AG08396 (cell line): Measurements from ENCODE around the gene ROGDI.
"Not testable (repeated sequence)": the region's sequence is repeated elsewhere in the genome, so short reads cannot be mapped to it uniquely, and the experiment has no call there.

Source experiments
- DNase-seq: peaks from one replicate; pipeline ENCODE4 v3.0.0; 2012; ENCODE audit warnings: low spot score, mixed read lengths

The ROGDI gene

GRCh38 chr16:4790871-4791270, 11.6 kb downstream of the ROGDI start:
- DNase-seq = no peak

- DNase-seq = no peak
Measured at GRCh38 chr16:4790261-4790660, 12.2 kb downstream of the ROGDI start.

GRCh38 chr16:4788910-4789309, 13.5 kb downstream of the ROGDI start:
- no peak for DNase-seq

- DNase-seq = no peak
Measured at GRCh38 chr16:4788489-4788889, 13.9 kb downstream of the ROGDI start.

GRCh38 chr16:4787627-4788482, 14.6 kb downstream of the ROGDI start, which contains the start of gene SEPTIN12:
SEPTIN12 (minus strand) TSS chr16:4788345; CDS start chr16:4787645, 700 bp downstream.
- no peak for DNase-seq

- no peak for DNase-seq
Measured at GRCh38 chr16:4787068-4787467, 15.4 kb downstream of the ROGDI start.

- DNase-seq = no peak
Measured at GRCh38 chr16:4785758-4786433, 16.5 kb downstream of the ROGDI start.

GRCh38 chr16:4784444-4784987, 17.9 kb downstream of the ROGDI start:
- not testable (repeated sequence) for DNase-seq

GRCh38 chr16:4783951-4784336, 18.5 kb downstream of the ROGDI start:
- no peak for DNase-seq

GRCh38 chr16:4783251-4783950, 19.0 kb downstream of the ROGDI start:
- DNase-seq = no peak

GRCh38 chr16:4780235-4780634, 22.2 kb downstream of the ROGDI start:
- DNase-seq = no peak

- no peak for DNase-seq
Measured at GRCh38 chr16:4778050-4778392, 24.4 kb downstream of the ROGDI start.

GRCh38 chr16:4777339-4778049, 24.9 kb downstream of the ROGDI start:
- DNase-seq = no peak

GRCh38 chr16:4776141-4776705, 26.2 kb downstream of the ROGDI start:
- no peak for DNase-seq

GRCh38 chr16:4775005-4775404, 27.4 kb downstream of the ROGDI start:
- DNase-seq = no peak

- DNase-seq = no peak
Measured at GRCh38 chr16:4772351-4772750, 30.1 kb downstream of the ROGDI start.

- no peak for DNase-seq
Measured at GRCh38 chr16:4771646-4772045, 30.8 kb downstream of the ROGDI start.

- DNase-seq = no peak
Measured at GRCh38 chr16:4769306-4769638, 33.2 kb downstream of the ROGDI start.

- peak; percentile 98 for DNase-seq
Measured at GRCh38 chr16:4768549-4769305, 33.7 kb downstream of the ROGDI start.

- DNase-seq = no peak
Measured at GRCh38 chr16:4767872-4768548, 34.4 kb downstream of the ROGDI start.
